Left lung (tissue), 10 donors: ENCODE data around the gene CDC42EP3. TPM values are rescaled to one million over a fixed set of nuclear protein-coding genes. Genes with fewer than 3 reads are reported as not detected.

Experiments
- ATAC-seq: fragments of 200-7000 bp; cut with Tn5 transposase; one replicate; pipeline ENCODE4 v1.9.1; 2020; ENCODE audit warnings: moderate library complexity
- DNase-seq, 4 donors: peaks; one replicate each; pipeline ENCODE4 v3.0.0-alpha.2; 2013 to 2020
- H3K27ac ChIP-seq, 2 donors: fragments of 200-600 bp; sonication (generic) in 1 of 2; one replicate each; pipeline versions ENCODE4 v1.5.0 to v1.8.0; 2020 to 2021
- H3K27me3 ChIP-seq, 2 donors: fragments of 200-600 bp; sonication (generic) in 1 of 2; one replicate each; pipeline versions ENCODE4 v1.5.0 to v1.8.0; 2020 to 2021
- H3K36me3 ChIP-seq, 2 donors: fragments of 200-600 bp; sonication (generic) in 1 of 2; one replicate each; pipeline versions ENCODE4 v1.5.0 to v1.8.0; 2020 to 2021
- H3K4me1 ChIP-seq, 2 donors: fragments of 200-600 bp; one replicate each; pipeline ENCODE4 v1.8.0; 2021
- H3K4me3 ChIP-seq, 2 donors: fragments of 200-600 bp; sonication (generic) in 1 of 2; one replicate each; pipeline versions ENCODE4 v1.5.0 to v1.8.0; 2020 to 2021; ENCODE audit warnings: mild to moderate bottlenecking in 1 of 2
- H3K9me3 ChIP-seq, 2 donors: fragments of 200-600 bp; sonication (generic) in 1 of 2; one replicate each; pipeline versions ENCODE4 v1.5.0 to v1.8.0; 2020 to 2021
- CTCF ChIP-seq, 2 donors: fragments of 200-600 bp; sonication (generic) in 1 of 2; IDR thresholded peaks; one replicate each; pipeline versions ENCODE4 v1.5.0 to v1.8.0; 2021; ENCODE audit warnings: antibody characterized with exemption in 2 of 2
- intact Hi-C, 2 donors: fragments of 100-400 bp; cut with DNase I; formaldehyde crosslinking; loops; one replicate each; pipeline versions ENCODE4 v1.11.2 to v1.14.2; 2022
- polyA plus RNA-seq, 6 donors: library from polyadenylated mRNA; unstranded; fragments of 120-200 nt; gene quantifications; one replicate each; pipeline ENCODE4 v1.2.1, GENCODE V29; 2013; ENCODE audit not compliant: insufficient read length in 6 of 6
- total RNA-seq, 2 donors: library from RNA; stranded (reverse); fragmentation: NEBNext Ultra II Directional; extraction: Animal tissue kit (Norgen Biotek cat#: 25700); gene quantifications; one replicate each; pipeline ENCODE4 v1.2.1, GENCODE V29; 2021
- donor health status: DM: no; HTN: yes; CAD: no.
- donor health status: DM: no; HTN: no; CAD: no.

CDC42EP3 gene
- total and polyA plus RNA-seq, 8 donors: 17.3 to 53.8 (median 25.1) TPM

- intact Hi-C loops: no loop called here
- Histone ChIP-seq H3K9me3 (no peaks in the 10 kb centered on the region), H3K4me3 (no peak overlapping the region), H3K27me3 (no peaks in the 10 kb centered on the region), H3K4me1 (peaks cover 14 to 28% of the 10 kb centered on the region in 2 donors), H3K36me3 (no peaks in the 10 kb centered on the region), H3K27ac (no peak overlapping the region)
- ATAC-seq: no peak
- no peak for DNase-seq
- no peak for TF ChIP-seq CTCF (IDR thresholded peaks at IDR 0.05)
Observed at GRCh38 chr2:37707393-37707792, 36.0 kb upstream of the CDC42EP3 start.

- Histone ChIP-seq H3K27ac (no peak overlapping the region), H3K36me3 (no peaks in the 10 kb centered on the region), H3K4me1 (peaks cover 14 to 20% of the 10 kb centered on the region in 2 donors), H3K27me3 (no peaks in the 10 kb centered on the region), H3K9me3 (no peaks in the 10 kb centered on the region), H3K4me3 (no peak overlapping the region)
- no peak for DNase-seq
- no peak for TF ChIP-seq CTCF (IDR thresholded peaks at IDR 0.05)
- intact Hi-C loops: no loop called here
- no peak for ATAC-seq
Observed at GRCh38 chr2:37706334-37707183, 35.1 kb upstream of the CDC42EP3 start.

GRCh38 chr2:37705191-37705590, 33.7 kb upstream of the CDC42EP3 start:
- Histone ChIP-seq H3K36me3 (no peaks in the 10 kb centered on the region), H3K27me3 (no peaks in the 10 kb centered on the region), H3K9me3 (no peaks in the 10 kb centered on the region), H3K4me1 (peaks cover 6 to 12% of the 10 kb centered on the region in 2 donors), H3K4me3 (no peak overlapping the region), H3K27ac (no peak overlapping the region)
- intact Hi-C loops: no loop called here
- no peak for TF ChIP-seq CTCF (IDR thresholded peaks at IDR 0.05)
- no peak for ATAC-seq
- no peak for DNase-seq

- no peak for TF ChIP-seq CTCF (IDR thresholded peaks at IDR 0.05)
- no peaks in the 10 kb centered on the region for H3K27me3 ChIP-seq
- intact Hi-C loops: no loop called here
- H3K36me3 ChIP-seq: no peaks in the 10 kb centered on the region
- ATAC-seq (no peak), DNase-seq (no peak)
- H3K4me1 ChIP-seq: no peaks in the 10 kb centered on the region
- no peak overlapping the region for H3K4me3 ChIP-seq
- no peak overlapping the region for H3K27ac ChIP-seq
- H3K9me3 ChIP-seq: no peaks in the 10 kb centered on the region
Observed at GRCh38 chr2:37698931-37699481, 27.6 kb upstream of the CDC42EP3 start.

- TF ChIP-seq CTCF (IDR thresholded peaks at IDR 0.05): no peak
- H3K4me1 ChIP-seq: no peaks in the 10 kb centered on the region
- no peaks in the 10 kb centered on the region for H3K36me3 ChIP-seq
- ATAC-seq (no peak), DNase-seq (peak in 1 of 4 donors; percentile 37)
- H3K4me3 ChIP-seq: no peak overlapping the region
- no peaks in the 10 kb centered on the region for H3K27me3 ChIP-seq
- intact Hi-C loops: no loop called here
- H3K27ac ChIP-seq: no peak overlapping the region
- H3K9me3 ChIP-seq: no peaks in the 10 kb centered on the region
Observed at GRCh38 chr2:37695336-37695735, 23.9 kb upstream of the CDC42EP3 start.
